OCI-LY1 (cell line): Measurements from ENCODE around the gene SDHAF3.

Source experiments
- EZH2 ChIP-seq: fragments of 200-600 bp; sonication (generic), shearing (Covaris generic); IDR thresholded peaks from 2 replicates; pipeline ENCODE4 v1.8.0; 2017; ENCODE audit warnings: borderline replicate concordance, mixed run types, mild to moderate bottlenecking, antibody characterized with exemption, low read length, moderate library complexity, mixed read lengths
- TF ChIP-seq, protein P1 (sequence below): fragments of 200-600 bp; sonication (generic), shearing (Covaris generic); IDR thresholded peaks from 2 replicates; pipeline ENCODE4 v1.5.1; 2017; ENCODE audit warnings: mild to moderate bottlenecking, antibody characterized with exemption, low read length, moderate library complexity, mixed read lengths

DNA sequence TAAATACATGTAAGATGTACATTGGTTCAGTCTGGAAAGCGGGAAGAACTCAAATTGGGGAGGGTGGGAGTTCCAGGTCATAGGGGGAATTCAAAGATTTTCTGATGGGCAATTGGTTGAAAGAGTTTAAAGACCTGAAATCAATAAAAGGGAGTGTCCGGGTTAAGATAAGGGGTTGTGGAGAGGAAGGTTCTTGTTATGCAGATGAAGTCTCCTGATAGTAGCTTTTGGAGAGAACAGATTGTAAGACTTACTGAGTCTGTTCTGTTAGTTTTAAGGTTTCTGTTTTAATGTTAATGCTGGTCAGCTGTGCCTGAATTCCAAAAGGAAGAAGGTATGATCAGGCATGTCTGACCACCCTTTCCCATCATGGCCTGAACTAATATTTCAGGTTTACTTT lies 48.8 kb downstream of the SDHAF3 start:
- no peak for TF ChIP-seq EZH2
- TF ChIP-seq, protein P1, sequence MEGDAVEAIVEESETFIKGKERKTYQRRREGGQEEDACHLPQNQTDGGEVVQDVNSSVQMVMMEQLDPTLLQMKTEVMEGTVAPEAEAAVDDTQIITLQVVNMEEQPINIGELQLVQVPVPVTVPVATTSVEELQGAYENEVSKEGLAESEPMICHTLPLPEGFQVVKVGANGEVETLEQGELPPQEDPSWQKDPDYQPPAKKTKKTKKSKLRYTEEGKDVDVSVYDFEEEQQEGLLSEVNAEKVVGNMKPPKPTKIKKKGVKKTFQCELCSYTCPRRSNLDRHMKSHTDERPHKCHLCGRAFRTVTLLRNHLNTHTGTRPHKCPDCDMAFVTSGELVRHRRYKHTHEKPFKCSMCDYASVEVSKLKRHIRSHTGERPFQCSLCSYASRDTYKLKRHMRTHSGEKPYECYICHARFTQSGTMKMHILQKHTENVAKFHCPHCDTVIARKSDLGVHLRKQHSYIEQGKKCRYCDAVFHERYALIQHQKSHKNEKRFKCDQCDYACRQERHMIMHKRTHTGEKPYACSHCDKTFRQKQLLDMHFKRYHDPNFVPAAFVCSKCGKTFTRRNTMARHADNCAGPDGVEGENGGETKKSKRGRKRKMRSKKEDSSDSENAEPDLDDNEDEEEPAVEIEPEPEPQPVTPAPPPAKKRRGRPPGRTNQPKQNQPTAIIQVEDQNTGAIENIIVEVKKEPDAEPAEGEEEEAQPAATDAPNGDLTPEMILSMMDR: no peak
